HG02870 (cell line): ENCODE data around the gene AP2A1.

Experiments
- ATAC-seq: cut with Tn5 transposase; IDR thresholded peaks from one replicate; pipeline ENCODE4 v1.9.1; 2021; ENCODE audit warnings: mild to moderate bottlenecking, moderate library complexity; ENCODE audit not compliant: unreplicated experiment

The AP2A1 gene

DNA sequence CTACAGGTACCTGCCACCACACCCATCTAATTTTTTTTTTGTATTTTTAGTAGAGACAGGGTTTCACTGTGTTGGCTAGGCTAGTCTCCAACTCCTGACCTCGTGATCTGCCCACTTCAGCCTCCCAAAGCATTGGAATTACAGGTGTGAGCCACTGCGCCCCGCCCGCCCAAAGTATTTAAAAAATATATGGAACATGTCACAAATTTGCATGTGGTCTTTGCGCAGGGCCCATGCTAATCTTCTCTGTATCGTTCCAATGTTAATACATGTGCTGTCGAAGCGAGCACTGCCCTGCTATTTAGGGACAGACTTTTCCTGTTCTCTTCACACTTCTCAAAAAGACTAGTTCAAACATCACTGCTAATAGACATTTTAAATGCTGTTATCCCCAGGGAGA lies 2.5 kb upstream of the AP2A1 start:
- no peak for ATAC-seq

GRCh38 chr19:49766007-49766929 lies 533 bp upstream of the AP2A1 start:
- ATAC-seq: peak; percentile 90

DNA sequence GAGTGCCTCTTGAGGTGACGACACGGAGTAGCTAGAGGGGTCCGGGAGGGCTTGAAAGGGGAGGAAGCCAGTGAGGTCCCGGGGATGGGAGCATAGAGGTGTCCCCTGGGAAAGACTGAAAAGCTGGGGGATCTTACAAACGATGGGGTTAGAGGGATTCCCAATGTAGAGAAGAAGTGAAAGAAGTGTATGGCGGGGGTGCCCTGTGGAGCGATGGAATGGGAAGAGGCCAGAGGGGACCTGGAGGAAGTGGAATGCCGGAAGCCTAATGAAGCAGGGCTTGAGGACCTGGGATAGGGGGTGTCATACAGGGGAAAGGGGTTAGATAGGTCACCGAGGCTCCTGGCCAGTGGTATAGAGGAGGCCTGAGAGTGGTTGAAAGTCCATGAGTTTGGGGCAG lies 580 bp downstream of the AP2A1 start:
- ATAC-seq: no peak

- no peak for ATAC-seq
Measured at GRCh38 chr19:49767967-49768581, 1.3 kb downstream of the AP2A1 start.

GRCh38 chr19:49770529-49770928 lies 3.7 kb downstream of the AP2A1 start:
- no peak for ATAC-seq

GRCh38 chr19:49771674-49772139 lies 4.9 kb downstream of the AP2A1 start:
- no peak for ATAC-seq

GRCh38 chr19:49772850-49773432 lies 6.1 kb downstream of the AP2A1 start:
- no peak for ATAC-seq

GRCh38 chr19:49773663-49774350 lies 7.0 kb downstream of the AP2A1 start:
- ATAC-seq: no peak

- ATAC-seq: no peak
Measured at GRCh38 chr19:49774969-49775368, 8.2 kb downstream of the AP2A1 start.

DNA sequence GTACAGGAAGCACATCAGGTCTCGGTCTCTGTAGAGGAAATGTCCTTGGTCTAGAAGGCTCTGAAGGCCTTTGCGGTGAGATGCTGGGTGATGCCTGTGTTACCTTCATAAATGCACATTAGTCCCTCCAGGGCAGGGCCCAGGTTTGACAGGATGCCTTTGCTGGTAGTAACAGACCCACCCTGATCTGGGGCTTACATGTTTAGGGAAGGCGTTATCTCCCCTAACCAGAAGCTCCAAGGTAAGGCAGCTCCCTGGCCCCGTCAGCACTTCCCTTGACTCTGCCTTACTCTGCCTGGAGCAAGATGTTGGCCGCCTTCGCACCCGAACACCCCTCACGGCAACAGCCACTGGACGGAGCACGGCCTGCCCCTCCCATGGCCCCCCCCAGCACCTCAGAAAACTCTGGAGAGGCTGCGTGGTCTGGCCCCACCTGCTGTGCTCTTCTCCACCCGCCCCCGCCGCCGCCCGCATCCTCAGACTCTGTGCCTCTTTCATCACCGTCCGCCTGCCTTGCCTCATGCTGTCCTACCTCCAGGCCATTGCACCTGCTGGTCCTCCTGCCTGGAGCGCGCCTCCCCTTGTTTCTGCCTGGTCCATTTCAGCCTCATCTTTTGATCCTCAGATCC lies 9.1 kb downstream of the AP2A1 start:
- no peak for ATAC-seq

DNA sequence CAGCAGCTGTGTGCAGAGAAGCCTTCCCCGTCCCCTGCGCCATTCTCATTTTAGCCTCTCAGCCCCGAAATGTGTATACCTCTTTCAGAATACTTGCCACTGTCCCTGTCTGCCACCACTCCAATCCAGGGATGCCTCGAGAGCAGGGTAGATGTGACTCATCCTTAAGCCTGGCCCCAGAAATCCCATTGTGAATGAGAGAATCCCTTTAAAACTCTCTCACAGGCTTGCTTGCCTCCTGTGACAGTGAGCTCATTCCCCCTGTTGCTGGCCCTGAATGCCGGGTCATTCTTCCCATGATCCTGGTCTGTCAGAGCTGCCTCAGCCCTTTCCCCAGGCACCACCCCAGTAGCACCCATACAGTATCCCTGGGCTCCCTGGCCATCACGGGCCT lies 9.6 kb downstream of the AP2A1 start:
- no peak for ATAC-seq

GRCh38 chr19:49779731-49780555 lies 13.1 kb downstream of the AP2A1 start:
- no peak for ATAC-seq

- no peak for ATAC-seq
Measured at GRCh38 chr19:49780861-49781260, 14.1 kb downstream of the AP2A1 start.

- ATAC-seq: no peak
Measured at GRCh38 chr19:49781394-49781793, 14.6 kb downstream of the AP2A1 start.

- ATAC-seq: no peak
Measured at GRCh38 chr19:49782515-49782914, 15.7 kb downstream of the AP2A1 start.

- ATAC-seq: no peak
Measured at GRCh38 chr19:49786376-49786820, 19.6 kb downstream of the AP2A1 start.

GRCh38 chr19:49787746-49788145 lies 20.9 kb downstream of the AP2A1 start:
- no peak for ATAC-seq

DNA sequence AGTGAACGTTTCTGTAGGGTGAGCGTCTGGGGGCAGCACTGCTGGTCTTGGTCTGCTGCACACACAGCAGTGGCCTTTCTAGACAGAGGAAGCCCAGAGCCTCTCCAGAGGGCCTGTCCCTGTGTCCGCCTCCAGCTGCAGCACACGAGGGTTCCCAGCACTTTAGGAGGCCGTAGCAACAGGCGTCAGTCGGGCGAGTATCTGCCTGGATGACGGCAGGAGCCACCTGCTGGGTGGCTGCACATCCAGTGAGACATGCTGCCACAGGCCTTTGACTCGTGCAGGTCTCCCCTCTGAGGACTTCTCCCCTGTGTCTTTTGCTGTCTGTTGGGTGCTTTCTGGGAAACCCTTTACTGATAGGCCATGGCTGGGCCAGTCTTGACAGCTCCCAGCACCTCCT lies 22.1 kb downstream of the AP2A1 start:
- ATAC-seq: no peak

DNA sequence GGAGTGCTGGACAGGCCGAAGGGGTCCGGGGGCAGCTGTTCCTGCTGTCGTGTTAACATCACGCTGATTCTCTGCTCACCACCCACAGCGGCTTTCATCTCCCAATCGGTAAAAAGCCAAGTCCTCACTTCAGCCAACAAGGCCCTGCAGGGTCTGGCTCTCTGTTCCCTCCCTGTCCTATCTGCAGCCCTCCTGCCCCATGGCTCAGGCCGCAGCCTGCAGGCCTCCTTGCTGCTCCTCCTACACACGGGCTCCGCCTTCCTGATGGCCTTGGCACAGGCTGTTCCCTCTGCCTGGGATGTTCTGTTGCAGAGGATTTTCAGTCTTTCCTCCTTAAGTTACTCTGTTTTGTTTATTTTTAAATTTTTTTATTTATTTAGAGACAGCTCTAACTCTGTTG lies 24.1 kb downstream of the AP2A1 start:
- no peak for ATAC-seq
